ENCODE results near the gene STAT3. TPM values are rescaled to one million over a fixed set of nuclear protein-coding genes. Genes with fewer than 3 reads are reported as not detected.

The STAT3 gene
- total and polyA plus RNA-seq, 9 of the 15 experiments (the other 6 are each of a cell fraction or from before 2014, with no cell fraction given): 90.0 to 179 (median 114) TPM

DNA sequence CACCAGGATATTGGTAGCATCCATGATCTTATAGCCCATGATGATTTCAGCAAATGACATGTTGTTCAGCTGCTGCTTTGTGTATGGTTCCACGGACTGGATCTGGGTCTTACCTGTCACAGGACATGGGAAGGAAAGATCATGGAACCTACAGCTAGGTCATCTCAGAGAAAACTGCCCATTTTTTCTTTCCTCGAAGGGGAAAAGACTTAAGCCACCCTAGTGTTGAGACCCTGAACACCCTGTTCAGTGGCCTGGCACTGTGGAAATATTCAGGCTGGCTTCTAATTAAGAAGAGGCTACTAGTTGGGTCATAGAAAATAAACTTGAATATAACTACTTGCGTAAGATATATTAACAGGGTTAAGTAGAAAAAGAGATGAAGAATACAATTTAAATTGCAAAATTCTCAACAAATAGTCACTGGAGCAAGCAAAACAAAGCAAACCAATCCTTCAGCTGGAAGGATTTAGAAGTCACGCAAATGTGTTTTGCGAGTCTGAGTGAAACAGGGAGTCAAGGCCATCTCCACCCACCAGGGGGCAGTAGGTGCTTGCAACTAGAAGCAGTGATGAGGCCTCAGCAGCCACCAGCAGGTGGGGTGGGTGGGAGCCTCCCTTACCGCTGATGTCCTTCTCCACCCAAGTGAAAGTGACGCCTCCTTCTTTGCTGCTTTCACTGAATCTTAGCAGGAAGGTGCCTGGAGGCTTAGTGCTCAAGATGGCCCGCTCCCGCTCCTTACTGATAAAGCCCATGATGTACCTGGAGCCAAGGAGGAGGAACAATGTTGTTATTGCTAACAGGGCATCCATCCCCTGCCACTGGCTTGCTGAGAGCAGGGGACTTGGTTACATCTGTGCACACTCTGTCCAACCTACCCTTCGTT lies 65.6 kb downstream of the STAT3 start (continued):
- TF ChIP-seq RBBP5 (IDR thresholded peaks at IDR 0.05; ENCODE audit: borderline replicate concordance, insufficient read depth, low read length, poor library complexity, severe bottlenecking) (no peak), XRCC5 (IDR thresholded peaks at IDR 0.05; ENCODE audit: low read depth, low read length) (peak; percentile 88), PRMT5 (CRISPR knock-in tag; IDR thresholded peaks at IDR 0.05) (no peak), FOXK1 (CRISPR knock-in tag; IDR thresholded peaks at IDR 0.05; ENCODE audit: borderline replicate concordance) (no peak), SMARCB1 (IDR thresholded peaks at IDR 0.05; ENCODE audit: insufficient read length, low read depth) (no peak), SP1 (CRISPR knock-in tag; IDR thresholded peaks at IDR 0.05) (peak; percentile 76), CXXC5 (CRISPR knock-in tag; IDR thresholded peaks at IDR 0.05) (peak; percentile 58; the same call in 1 of the 2 replicates), ZNF324 (CRISPR knock-in tag; IDR thresholded peaks at IDR 0.05) (no peak), ADNP (tag; IDR thresholded peaks at IDR 0.05) (no peak), NELFE (IDR thresholded peaks at IDR 0.05; ENCODE audit: insufficient read depth, insufficient read length) (no peak), ZNF766 (CRISPR knock-in tag; conservative IDR thresholded peaks at IDR 0.05) (0 out of 2 replicates have a peak, but pooled peaks have one; percentile 44), JUND (IDR thresholded peaks at IDR 0.05; ENCODE audit: borderline replicate concordance, low read depth, low read length) (peak; percentile 68), JUND (tag; IDR thresholded peaks at IDR 0.05; ENCODE audit: borderline replicate concordance, low read depth, low read length) (peak; percentile 75; the same call in 1 of the 3 replicates), SIN3B (IDR thresholded peaks at IDR 0.05; ENCODE audit: low read depth) (no peak)
- TF ChIP-seq, protein P1, sequence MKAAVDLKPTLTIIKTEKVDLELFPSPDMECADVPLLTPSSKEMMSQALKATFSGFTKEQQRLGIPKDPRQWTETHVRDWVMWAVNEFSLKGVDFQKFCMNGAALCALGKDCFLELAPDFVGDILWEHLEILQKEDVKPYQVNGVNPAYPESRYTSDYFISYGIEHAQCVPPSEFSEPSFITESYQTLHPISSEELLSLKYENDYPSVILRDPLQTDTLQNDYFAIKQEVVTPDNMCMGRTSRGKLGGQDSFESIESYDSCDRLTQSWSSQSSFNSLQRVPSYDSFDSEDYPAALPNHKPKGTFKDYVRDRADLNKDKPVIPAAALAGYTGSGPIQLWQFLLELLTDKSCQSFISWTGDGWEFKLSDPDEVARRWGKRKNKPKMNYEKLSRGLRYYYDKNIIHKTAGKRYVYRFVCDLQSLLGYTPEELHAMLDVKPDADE (conservative IDR thresholded peaks at IDR 0.05; ENCODE audit: control insufficient read depth, low read depth, low read length): no peak
- TF ChIP-seq, protein P2, sequence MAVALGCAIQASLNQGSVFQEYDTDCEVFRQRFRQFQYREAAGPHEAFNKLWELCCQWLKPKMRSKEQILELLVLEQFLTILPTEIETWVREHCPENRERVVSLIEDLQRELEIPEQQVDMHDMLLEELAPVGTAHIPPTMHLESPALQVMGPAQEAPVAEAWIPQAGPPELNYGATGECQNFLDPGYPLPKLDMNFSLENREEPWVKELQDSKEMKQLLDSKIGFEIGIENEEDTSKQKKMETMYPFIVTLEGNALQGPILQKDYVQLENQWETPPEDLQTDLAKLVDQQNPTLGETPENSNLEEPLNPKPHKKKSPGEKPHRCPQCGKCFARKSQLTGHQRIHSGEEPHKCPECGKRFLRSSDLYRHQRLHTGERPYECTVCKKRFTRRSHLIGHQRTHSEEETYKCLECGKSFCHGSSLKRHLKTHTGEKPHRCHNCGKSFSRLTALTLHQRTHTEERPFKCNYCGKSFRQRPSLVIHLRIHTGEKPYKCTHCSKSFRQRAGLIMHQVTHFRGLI (CRISPR knock-in tag; IDR thresholded peaks at IDR 0.05): no peak
- TF ChIP-seq, protein P3, sequence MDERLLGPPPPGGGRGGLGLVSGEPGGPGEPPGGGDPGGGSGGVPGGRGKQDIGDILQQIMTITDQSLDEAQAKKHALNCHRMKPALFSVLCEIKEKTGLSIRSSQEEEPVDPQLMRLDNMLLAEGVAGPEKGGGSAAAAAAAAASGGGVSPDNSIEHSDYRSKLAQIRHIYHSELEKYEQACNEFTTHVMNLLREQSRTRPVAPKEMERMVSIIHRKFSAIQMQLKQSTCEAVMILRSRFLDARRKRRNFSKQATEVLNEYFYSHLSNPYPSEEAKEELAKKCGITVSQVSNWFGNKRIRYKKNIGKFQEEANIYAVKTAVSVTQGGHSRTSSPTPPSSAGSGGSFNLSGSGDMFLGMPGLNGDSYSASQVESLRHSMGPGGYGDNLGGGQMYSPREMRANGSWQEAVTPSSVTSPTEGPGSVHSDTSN (CRISPR knock-in tag; IDR thresholded peaks at IDR 0.05; ENCODE audit: low read depth): no peak
- TF ChIP-seq, protein P3 (tag; conservative IDR thresholded peaks at IDR 0.05; ENCODE audit: low read depth): no peak
- TF ChIP-seq, protein P4, sequence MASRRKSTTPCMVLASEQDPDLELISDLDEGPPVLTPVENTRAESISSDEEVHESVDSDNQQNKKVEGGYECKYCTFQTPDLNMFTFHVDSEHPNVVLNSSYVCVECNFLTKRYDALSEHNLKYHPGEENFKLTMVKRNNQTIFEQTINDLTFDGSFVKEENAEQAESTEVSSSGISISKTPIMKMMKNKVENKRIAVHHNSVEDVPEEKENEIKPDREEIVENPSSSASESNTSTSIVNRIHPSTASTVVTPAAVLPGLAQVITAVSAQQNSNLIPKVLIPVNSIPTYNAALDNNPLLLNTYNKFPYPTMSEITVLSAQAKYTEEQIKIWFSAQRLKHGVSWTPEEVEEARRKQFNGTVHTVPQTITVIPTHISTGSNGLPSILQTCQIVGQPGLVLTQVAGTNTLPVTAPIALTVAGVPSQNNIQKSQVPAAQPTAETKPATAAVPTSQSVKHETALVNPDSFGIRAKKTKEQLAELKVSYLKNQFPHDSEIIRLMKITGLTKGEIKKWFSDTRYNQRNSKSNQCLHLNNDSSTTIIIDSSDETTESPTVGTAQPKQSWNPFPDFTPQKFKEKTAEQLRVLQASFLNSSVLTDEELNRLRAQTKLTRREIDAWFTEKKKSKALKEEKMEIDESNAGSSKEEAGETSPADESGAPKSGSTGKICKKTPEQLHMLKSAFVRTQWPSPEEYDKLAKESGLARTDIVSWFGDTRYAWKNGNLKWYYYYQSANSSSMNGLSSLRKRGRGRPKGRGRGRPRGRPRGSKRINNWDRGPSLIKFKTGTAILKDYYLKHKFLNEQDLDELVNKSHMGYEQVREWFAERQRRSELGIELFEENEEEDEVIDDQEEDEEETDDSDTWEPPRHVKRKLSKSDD (conservative IDR thresholded peaks at IDR 0.05; ENCODE audit: low read length): peak; percentile 77; the same call in 1 of the 2 replicates
